H1 (cell line): Measurements from ENCODE around the gene ARL6IP4. TPM values are rescaled to one million over a fixed set of nuclear protein-coding genes. Genes with fewer than 3 reads are reported as not detected.

Experiments
- CTCF ChIA-PET: fragments of 300-600 bp; sonication (Branson Sonifier 250); formaldehyde crosslinking; loops from one replicate; lab custom pipeline; 2021; ENCODE audit not compliant: partially characterized antibody; lab: Charles Lee
- POLR2A ChIA-PET: fragments of 300-600 bp; sonication (Branson Sonifier 250); formaldehyde crosslinking; loops from one replicate; lab custom pipeline; 2021; ENCODE audit warnings: inconsistent platforms; ENCODE audit not compliant: partially characterized antibody; lab: Charles Lee
- DNase-seq, 2 experiments: peaks; one replicate each; pipeline versions ENCODE4 v3.0.0 to v3.0.0-alpha.2; 2010 to 2022; ENCODE audit warnings: low spot score in 2 of 2, low read depth in 1 of 2, mixed read lengths in 1 of 2
- FAIRE-seq: peaks from 2 replicates; lab custom pipeline; 2011; peaks lifted over from hg19 to GRCh38; lab: Jason Lieb, UNC
- H2AFZ ChIP-seq: 2 replicates; pipeline ENCODE4 v1.8.1; 2012; ENCODE audit warnings: low read length, inconsistent platforms
- H2AK5ac ChIP-seq: 2 replicates; pipeline ENCODE4 v1.6.1; 2013; ENCODE audit warnings: low read depth, low read length
- H2BK120ac ChIP-seq: replicated peaks from 2 replicates; pipeline ENCODE3; 2013; ENCODE audit warnings: low read depth, low read length, inconsistent platforms
- H2BK12ac ChIP-seq: 2 replicates; pipeline ENCODE4 v1.6.1; 2013; ENCODE audit warnings: low read depth, low read length
- H2BK15ac ChIP-seq: 2 replicates; pipeline ENCODE4 v1.6.1; 2013; ENCODE audit warnings: low read length
- H2BK20ac ChIP-seq: 2 replicates; pipeline ENCODE4 v1.6.1; 2013; ENCODE audit warnings: low read length
- H2BK5ac ChIP-seq: 2 replicates; pipeline ENCODE4 v1.6.1; 2013; ENCODE audit warnings: low read depth, low read length
- H3K14ac ChIP-seq: 2 replicates; pipeline ENCODE4 v1.6.1; 2013; ENCODE audit warnings: inconsistent platforms; ENCODE audit not compliant: insufficient read length
- H3K18ac ChIP-seq: 2 replicates; pipeline ENCODE4 v1.6.1; 2013; ENCODE audit warnings: low read length; ENCODE audit errors: extremely low read depth
- H3K23ac ChIP-seq: 2 replicates; pipeline ENCODE4 v1.6.1; 2013; ENCODE audit warnings: inconsistent platforms; ENCODE audit not compliant: insufficient read length
- H3K23me2 ChIP-seq: 2 replicates; pipeline ENCODE4 v1.6.1; 2013; ENCODE audit warnings: low read depth, low read length
- H3K27ac ChIP-seq: 2 replicates; pipeline ENCODE4 v1.6.1; 2011; ENCODE audit warnings: low read depth, low read length, inconsistent platforms
- H3K27me3 ChIP-seq, 4 experiments: replicated peaks in 1 of 4; 1 replicate in 1 of 4; 2 replicates in 3 of 4; pipeline versions ENCODE4 v1.6.1 to v1.8.1; 2011 to 2013; ENCODE audit warnings: low read length in 3 of 4, mild to moderate bottlenecking in 3 of 4, inconsistent platforms in 2 of 4, mixed read lengths in 2 of 4, moderate library complexity in 1 of 4; ENCODE audit not compliant: control insufficient read depth in 3 of 4, insufficient read depth in 3 of 4; ENCODE audit errors: extremely low read depth in 1 of 4
- H3K36me3 ChIP-seq, 4 experiments: 2 replicates each; pipeline versions ENCODE4 v1.6.1 to v1.8.1; 2011 to 2013; ENCODE audit warnings: mild to moderate bottlenecking in 4 of 4, low read length in 3 of 4, moderate library complexity in 2 of 4, control low read depth in 1 of 4, inconsistent platforms in 1 of 4; ENCODE audit not compliant: insufficient read depth in 4 of 4, control insufficient read depth in 2 of 4
- H3K4ac ChIP-seq: replicated peaks from 2 replicates; pipeline ENCODE3; 2013; ENCODE audit warnings: low read length, low read depth, mixed read lengths, inconsistent platforms; ENCODE audit not compliant: insufficient read length
- H3K4me1 ChIP-seq, 4 experiments: replicated peaks in 1 of 4; 1 replicate in 1 of 4; 2 replicates in 3 of 4; pipeline versions ENCODE4 v1.6.1 to v1.8.1; 2011 to 2013; ENCODE audit warnings: low read length in 3 of 4, inconsistent platforms in 2 of 4, mixed read lengths in 1 of 4; ENCODE audit not compliant: insufficient read depth in 4 of 4, control insufficient read depth in 3 of 4
- H3K4me2 ChIP-seq, 2 experiments: 2 replicates each; pipeline versions ENCODE4 v1.6.1 to v1.8.1; 2011 to 2013; ENCODE audit warnings: low read depth in 2 of 2, low read length in 2 of 2, control low read depth in 1 of 2, inconsistent platforms in 1 of 2, mild to moderate bottlenecking in 1 of 2; ENCODE audit not compliant: insufficient read depth in 1 of 2
- H3K4me3 ChIP-seq, 4 experiments: fragments of 200-600, 300-600 bp in 1 of 4; sonication (generic), shearing (Covaris generic), sonication (Bioruptor Twin) in 1 of 4; 2 replicates each; pipeline versions ENCODE4 v1.5.1 to v1.8.1; 2011 to 2016; ENCODE audit warnings: low read length in 4 of 4, low read depth in 3 of 4, control low read depth in 2 of 4, inconsistent platforms in 2 of 4, mild to moderate bottlenecking in 2 of 4, mixed read lengths in 1 of 4, moderate library complexity in 1 of 4; ENCODE audit not compliant: insufficient read depth in 2 of 4; ENCODE audit errors: extremely low read depth in 1 of 4
- H3K56ac ChIP-seq: replicated peaks from 2 replicates; pipeline ENCODE3; 2013; ENCODE audit warnings: low read depth, mild to moderate bottlenecking, mixed read lengths, low read length, inconsistent platforms; ENCODE audit not compliant: insufficient read length
- H3K79me1 ChIP-seq: 2 replicates; pipeline ENCODE4 v1.6.1; 2013; ENCODE audit warnings: low read depth, low read length, control low read depth
- H3K79me2 ChIP-seq, 2 experiments: 2 replicates each; pipeline versions ENCODE4 v1.6.1 to v1.8.1; 2012 to 2013; ENCODE audit warnings: low read length in 2 of 2, mild to moderate bottlenecking in 2 of 2, inconsistent platforms in 1 of 2; ENCODE audit not compliant: insufficient read depth in 2 of 2, control insufficient read depth in 1 of 2
- H3K9ac ChIP-seq, 4 experiments: replicated peaks in 1 of 4; 1 replicate in 1 of 4; 2 replicates in 3 of 4; pipeline versions ENCODE4 v1.6.1 to v1.8.1; 2011 to 2013; ENCODE audit warnings: low read depth in 3 of 4, low read length in 3 of 4, control low read depth in 2 of 4, mild to moderate bottlenecking in 2 of 4, moderate library complexity in 2 of 4, inconsistent platforms in 1 of 4; ENCODE audit errors: extremely low read depth in 1 of 4
- H3K9me3 ChIP-seq, 2 experiments: 2 replicates each; pipeline versions ENCODE4 v1.6.1 to v1.8.1; 2012 to 2013; ENCODE audit warnings: mild to moderate bottlenecking in 2 of 2, moderate library complexity in 2 of 2, control low read depth in 1 of 2, inconsistent platforms in 1 of 2, low read depth in 1 of 2, low read length in 1 of 2, mixed read lengths in 1 of 2; ENCODE audit not compliant: insufficient read depth in 2 of 2
- H4K20me1 ChIP-seq, 2 experiments: replicated peaks in 1 of 2; 2 replicates each; pipeline versions ENCODE3 to v1.8.1; 2011 to 2013; ENCODE audit warnings: inconsistent platforms in 2 of 2, low read length in 2 of 2, mild to moderate bottlenecking in 1 of 2; ENCODE audit not compliant: insufficient read depth in 2 of 2, control insufficient read depth in 1 of 2
- H4K5ac ChIP-seq: 2 replicates; pipeline ENCODE4 v1.6.1; 2013; ENCODE audit warnings: low read length, low read depth, mixed read lengths, inconsistent platforms; ENCODE audit not compliant: insufficient read length
- H4K8ac ChIP-seq: 2 replicates; pipeline ENCODE4 v1.8.0; 2013; ENCODE audit warnings: mild to moderate bottlenecking, moderate library complexity, low read length, inconsistent platforms; ENCODE audit not compliant: insufficient read depth; ENCODE audit errors: extremely low read depth
- H4K91ac ChIP-seq: replicated peaks from 2 replicates; pipeline ENCODE3; 2013; ENCODE audit warnings: low read length, mixed read lengths, inconsistent platforms; ENCODE audit not compliant: insufficient read length
- BACH1 ChIP-seq: IDR thresholded peaks from 2 replicates; pipeline ENCODE4 v1.6.1; 2012; ENCODE audit warnings: low read length, improper control_type of control experiment
- BCL11A ChIP-seq, 2 experiments: IDR thresholded peaks; one replicate each; pipeline ENCODE4 v1.6.1; 2011; ENCODE audit warnings: low read depth in 2 of 2, low read length in 2 of 2, mild to moderate bottlenecking in 2 of 2
- HDAC6 ChIP-seq: IDR thresholded peaks from one replicate; pipeline ENCODE4 v1.7.1; 2012; ENCODE audit warnings: low read depth, mild to moderate bottlenecking, inconsistent platforms, low read length, moderate library complexity
- KDM5A ChIP-seq: fragments of 200-600 bp; IDR thresholded peaks from 2 replicates; pipeline ENCODE4 v1.7.1; 2012; ENCODE audit warnings: mild to moderate bottlenecking, low read length, inconsistent platforms, mixed read lengths
- NANOG ChIP-seq: IDR thresholded peaks from 2 replicates; pipeline ENCODE4 v1.6.1; 2011; ENCODE audit warnings: low read length, low read depth, mild to moderate bottlenecking, inconsistent platforms; ENCODE audit not compliant: insufficient read depth, poor library complexity, severe bottlenecking
- NRF1 ChIP-seq: IDR thresholded peaks from 2 replicates; pipeline ENCODE4 v1.6.1; 2011; ENCODE audit warnings: mild to moderate bottlenecking, low read depth, low read length, improper control_type of control experiment
- PHF8 ChIP-seq: fragments of 200-600 bp; sonication (generic); conservative IDR thresholded peaks from 2 replicates; pipeline ENCODE4 v1.7.1; 2012; ENCODE audit warnings: low read depth, mild to moderate bottlenecking, inconsistent platforms, low read length, moderate library complexity
- POLR2AphosphoS5 ChIP-seq: IDR thresholded peaks from 2 replicates; pipeline ENCODE4 v1.6.1; 2011; ENCODE audit warnings: low read depth, low read length
- SIN3A ChIP-seq, 2 experiments: IDR thresholded peaks in 1 of 2; conservative IDR thresholded peaks in 1 of 2; 2 replicates each; pipeline ENCODE4 v1.6.1; 2011 to 2012; ENCODE audit warnings: low read length in 2 of 2, improper control_type of control experiment in 1 of 2, low read depth in 1 of 2, mild to moderate bottlenecking in 1 of 2
- SIRT6 ChIP-seq: IDR thresholded peaks from one replicate; pipeline ENCODE4 v1.7.1; 2012; ENCODE audit warnings: low read length, inconsistent platforms
- SRF ChIP-seq: IDR thresholded peaks from 2 replicates; pipeline ENCODE4 v1.6.1; 2011; ENCODE audit warnings: mild to moderate bottlenecking, low read depth, low read length, moderate library complexity
- YY1 ChIP-seq: IDR thresholded peaks from 2 replicates; pipeline ENCODE4 v1.6.1; 2011; ENCODE audit warnings: low read depth, mild to moderate bottlenecking, low read length
- WGBS, 2 experiments: shearing (Covaris generic) in 1 of 2; methylation state at CpG; one replicate each; pipeline versions ENCODE4 v1.1.6 to v1.1.7; 2013 to 2015; ENCODE audit warnings: low lambda C conversion rate in 2 of 2, mixed read lengths in 2 of 2, inconsistent platforms in 1 of 2, low coverage in 1 of 2, missing lambda C conversion rate in 1 of 2; ENCODE audit not compliant: insufficient replicate concordance in 2 of 2, insufficient coverage in 1 of 2, insufficient read length in 1 of 2; ENCODE audit errors: extremely low coverage in 1 of 2, missing lambda C conversion rate in 1 of 2; 5-methylcytosine and 5-hydroxymethylcytosine counted together
- polyA plus RNA-seq, 7 experiments: library from polyadenylated mRNA; depleted of rRNA in 3 of 7; stranded (reverse) in 5 of 7; unstranded in 2 of 7; fragments of >200 nt in 5 of 7; fragments of 200-250 nt in 2 of 7; gene quantifications; 1 replicate in 5 of 7; 2 replicates in 1 of 7; 4 replicates in 1 of 7; pipeline versions ENCODE4 v1.2.1 to v1.2.3, GENCODE V29; 2011 to 2013; ENCODE audit warnings: missing spikeins in 2 of 7, mixed read lengths in 2 of 7
- total RNA-seq: library from RNA; stranded (reverse); fragmentation: NEBNext Ultra II Directional; extraction: Animal tissue kit (Norgen Biotek cat#: 25700); gene quantifications from 2 replicates; pipeline ENCODE4 v1.2.1, GENCODE V29; 2021
- TF ChIP-seq, protein P1 (sequence below): IDR thresholded peaks from 2 replicates; pipeline ENCODE4 v1.6.1; 2011; ENCODE audit warnings: low read depth, mild to moderate bottlenecking, low read length; ENCODE audit not compliant: insufficient read depth

The ARL6IP4 gene
- total and polyA plus RNA-seq, 2 of the 8 experiments (the other 6 are each of a cell fraction or from before 2014, with no cell fraction given) = 76.4 to 109 TPM

GRCh38 chr12:122996621-122997342 lies 16.3 kb downstream of the ARL6IP4 start:
- DNase-seq (no peak), FAIRE-seq (no peak)
- Histone ChIP-seq H2AFZ (no peak overlapping the region), H4K8ac (peak overlapping the region; percentile 57; the same call in 1 of the 2 replicates), H3K18ac (no peak overlapping the region), H4K20me1 (no peaks in the 10 kb centered on the region), H3K4me1 (no peaks in the 10 kb centered on the region; a peak in 2 of 7 replicates), H3K9ac (no peak overlapping the region), H3K4me2 (no peak overlapping the region), H2BK20ac (no peak overlapping the region), H4K5ac (no peak overlapping the region), H3K36me3 (no peaks in the 10 kb centered on the region), H2BK120ac (no peak overlapping the region), H3K27ac (no peak overlapping the region), H3K23ac (no peak overlapping the region), H3K4ac (no peak overlapping the region), H2AK5ac (no peak overlapping the region), H3K27me3 (no peaks in the 10 kb centered on the region), H3K14ac (no peak overlapping the region), H3K79me1 (no peaks in the 10 kb centered on the region), H3K56ac (no peak overlapping the region), H3K9me3 (no peaks in the 10 kb centered on the region), H2BK5ac (peak overlapping the region; percentile 8; the same call in 1 of the 2 replicates), H3K79me2 (no peaks in the 10 kb centered on the region), H2BK15ac (no peak overlapping the region), H2BK12ac (no peak overlapping the region), H3K4me3 (no peak overlapping the region), H4K91ac (no peak overlapping the region), H3K23me2 (no peaks in the 10 kb centered on the region)
- ChIA-PET POLR2A (interaction anchor here (3.5 kb wide), 1 partner anchor 13 kb away, joined by 15 read pairs; no protein-coding TSS in a partner anchor), CTCF (interaction anchor here (0.8 to 2.1 kb wide), 6 partner anchors 7 to 241 kb away, joined by 3 to 5 read pairs (median 4); no protein-coding TSS in a partner anchor)
- WGBS, 2 experiments = 94% methylated on average over 16 of the region's 16 CpGs; no CpG with 5 or more reads in 1 of the 2 experiments
- TF ChIP-seq, protein P1, sequence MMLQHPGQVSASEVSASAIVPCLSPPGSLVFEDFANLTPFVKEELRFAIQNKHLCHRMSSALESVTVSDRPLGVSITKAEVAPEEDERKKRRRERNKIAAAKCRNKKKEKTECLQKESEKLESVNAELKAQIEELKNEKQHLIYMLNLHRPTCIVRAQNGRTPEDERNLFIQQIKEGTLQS = no peak
- TF ChIP-seq SRF = no peak
- TF ChIP-seq HDAC6 = no peak
- no peak for TF ChIP-seq NANOG
- TF ChIP-seq BACH1 = no peak
- TF ChIP-seq POLR2AphosphoS5 = no peak
- no peak for TF ChIP-seq BCL11A (IDR thresholded peaks at IDR 0.05; ENCODE audit: low read depth in 2 of 2, low read length in 2 of 2)
- no peak for TF ChIP-seq YY1
- TF ChIP-seq NRF1 = no peak
- no peak for TF ChIP-seq SIN3A (conservative IDR thresholded peaks at IDR 0.05 in 1 of 2, IDR thresholded peaks at IDR 0.05 in 1 of 2; ENCODE audit: low read depth in 1 of 2, low read length in 2 of 2)
- no peak for TF ChIP-seq KDM5A
- TF ChIP-seq PHF8 = no peak
- no peak for TF ChIP-seq SIRT6
